OCI-LY3 (cell line): ENCODE measurements around the gene CEP41.

Experiments
- H2AFZ ChIP-seq: fragments of 200-600, 300-600 bp; shearing (Covaris generic); 2 replicates; pipeline ENCODE4 v1.6.0; 2014; ENCODE audit warnings: antibody characterized with exemption, low read depth, low read length
- H3K27ac ChIP-seq: fragments of 200-600, 300-600 bp; sonication (generic); 2 replicates; pipeline ENCODE4 v1.5.1; 2014; ENCODE audit warnings: mild to moderate bottlenecking, low read length, moderate library complexity, mixed read lengths
- H3K27me3 ChIP-seq: fragments of 200-600, 300-600 bp; sonication (generic); 2 replicates; pipeline ENCODE4 v1.6.1; 2014; ENCODE audit warnings: low read depth, low read length, mixed read lengths
- H3K36me3 ChIP-seq: fragments of 200-600, 300-600 bp; sonication (generic); replicated peaks from 2 replicates; pipeline ENCODE3; 2014; ENCODE audit warnings: low read depth, low read length, mixed read lengths
- H3K4me1 ChIP-seq: fragments of 300-600, 200-600 bp; sonication (generic); 2 replicates; pipeline ENCODE4 v1.6.1; 2014; ENCODE audit warnings: low read length, mixed read lengths
- H3K4me2 ChIP-seq: fragments of 200-600, 300-600 bp; sonication (generic); 2 replicates; pipeline ENCODE4 v1.6.1; 2014; ENCODE audit warnings: low read length, mixed read lengths
- H3K4me3 ChIP-seq: fragments of 300-600, 200-600 bp; sonication (generic); 2 replicates; pipeline ENCODE4 v1.5.1; 2014; ENCODE audit warnings: antibody characterized with exemption, mild to moderate bottlenecking, low read length, moderate library complexity
- H3K79me2 ChIP-seq: fragments of 300-600, 200-600 bp; shearing (Covaris generic); 2 replicates; pipeline ENCODE4 v1.6.1; 2014; ENCODE audit warnings: mild to moderate bottlenecking, low read length, mixed read lengths
- H3K9ac ChIP-seq: fragments of 300-600, 200-600 bp; shearing (Covaris generic); 2 replicates; pipeline ENCODE4 v1.6.0; 2014; ENCODE audit warnings: mild to moderate bottlenecking, low read length, moderate library complexity
- H3K9me3 ChIP-seq: fragments of 200-600, 300-600 bp; shearing (Covaris generic); 2 replicates; pipeline ENCODE4 v1.6.1; 2014; ENCODE audit warnings: low read length, mixed read lengths; ENCODE audit not compliant: insufficient read depth
- H4K20me1 ChIP-seq: fragments of 200-600, 300-600 bp; sonication (generic); 2 replicates; pipeline ENCODE4 v1.6.1; 2016; ENCODE audit warnings: low read length, mixed read lengths; ENCODE audit not compliant: insufficient read depth
- CTCF ChIP-seq: fragments of 200-600, 300-600 bp; sonication (generic); IDR thresholded peaks from 2 replicates; pipeline ENCODE4 v1.5.1; 2014; ENCODE audit warnings: antibody characterized with exemption, low read length, low read depth
- EZH2phosphoT487 ChIP-seq: fragments of 200-600 bp; shearing (Covaris generic); IDR thresholded peaks from 2 replicates; pipeline ENCODE4 v1.6.1; 2018; ENCODE audit warnings: antibody characterized with exemption, mixed run types, low read depth

Gene CEP41

DNA sequence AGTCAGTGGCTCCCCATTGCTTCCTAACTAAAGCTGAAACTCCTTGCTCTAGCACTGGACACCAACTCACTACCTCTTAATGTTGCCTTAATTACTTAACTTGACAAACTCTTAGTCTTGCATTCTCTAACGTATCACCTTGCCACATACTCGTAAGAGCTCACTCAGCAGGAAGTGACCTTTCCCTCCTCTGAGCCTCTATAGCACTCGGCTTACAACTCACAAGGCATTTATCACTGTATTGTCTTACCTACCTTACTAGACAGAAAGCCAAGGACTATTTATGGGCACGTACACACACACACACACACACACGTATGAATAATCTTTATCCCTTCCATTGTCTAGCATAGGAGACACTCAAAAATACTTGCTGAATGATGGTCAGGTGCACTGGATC is 21.2 kb downstream of the CEP41 start:
- Histone ChIP-seq H3K79me2 (no peaks in the 10 kb centered on the region), H3K9ac (no peak overlapping the region), H3K4me3 (no peak overlapping the region), H3K4me2 (no peak overlapping the region), H3K27ac (no peak overlapping the region), H2AFZ (no peak overlapping the region), H3K36me3 (no peaks in the 10 kb centered on the region), H4K20me1 (no peaks in the 10 kb centered on the region), H3K27me3 (no peaks in the 10 kb centered on the region), H3K9me3 (no peaks in the 10 kb centered on the region), H3K4me1 (no peaks in the 10 kb centered on the region)
- TF ChIP-seq CTCF (no peak), EZH2phosphoT487 (no peak)

- H3K27me3 ChIP-seq, result no peaks in the 10 kb centered on the region
- no peak overlapping the region for H3K4me3 ChIP-seq
- H4K20me1 ChIP-seq, result no peaks in the 10 kb centered on the region
- TF ChIP-seq CTCF (no peak), EZH2phosphoT487 (no peak)
- no peaks in the 10 kb centered on the region for H3K9me3 ChIP-seq
- no peaks in the 10 kb centered on the region for H3K36me3 ChIP-seq
- H3K4me2 ChIP-seq, result no peak overlapping the region
- H3K27ac ChIP-seq, result no peak overlapping the region
- no peak overlapping the region for H3K9ac ChIP-seq
- H2AFZ ChIP-seq, result no peak overlapping the region
- H3K79me2 ChIP-seq, result no peaks in the 10 kb centered on the region
- H3K4me1 ChIP-seq, result no peaks in the 10 kb centered on the region
These were observed 22.5 kb downstream of the CEP41 start for GRCh38 chr7:130418306-130418705.

DNA sequence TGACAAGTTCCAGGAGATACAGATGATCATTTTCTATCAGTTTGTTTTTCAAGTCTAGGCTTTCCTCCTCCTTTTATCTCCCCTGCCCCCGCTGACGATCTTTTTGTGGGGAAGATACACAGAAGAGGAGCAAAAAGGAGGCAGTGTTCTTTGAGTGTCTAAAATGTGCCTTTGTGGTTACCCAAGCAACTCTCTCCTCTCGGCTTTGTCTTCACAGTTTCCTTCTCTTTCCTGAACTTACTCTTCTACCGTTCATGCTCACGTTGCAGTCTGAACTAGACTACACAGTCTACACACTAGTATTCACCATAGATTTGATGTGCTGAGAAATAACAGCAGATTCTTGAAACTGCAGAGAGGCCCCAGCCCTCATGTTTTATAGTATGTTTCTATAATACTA is 23.6 kb downstream of the CEP41 start:
- H3K27ac ChIP-seq, result no peak overlapping the region
- no peaks in the 10 kb centered on the region for H3K9me3 ChIP-seq
- no peak overlapping the region for H3K9ac ChIP-seq
- no peak overlapping the region for H3K4me3 ChIP-seq
- no peak overlapping the region for H3K4me2 ChIP-seq
- H3K27me3 ChIP-seq, result no peaks in the 10 kb centered on the region
- no peak for TF ChIP-seq CTCF
- no peak for TF ChIP-seq EZH2phosphoT487
- no peaks in the 10 kb centered on the region for H3K79me2 ChIP-seq
- H4K20me1 ChIP-seq, result no peaks in the 10 kb centered on the region
- no peaks in the 10 kb centered on the region for H3K36me3 ChIP-seq
- H2AFZ ChIP-seq, result no peak overlapping the region
- no peaks in the 10 kb centered on the region for H3K4me1 ChIP-seq

GRCh38 chr7:130415006-130415405 is 25.8 kb downstream of the CEP41 start:
- Histone ChIP-seq H3K9me3 (no peaks in the 10 kb centered on the region), H3K4me2 (no peak overlapping the region), H3K36me3 (no peaks in the 10 kb centered on the region), H3K4me1 (no peaks in the 10 kb centered on the region), H3K79me2 (no peaks in the 10 kb centered on the region), H4K20me1 (no peaks in the 10 kb centered on the region), H3K27ac (no peak overlapping the region), H3K27me3 (no peaks in the 10 kb centered on the region), H3K4me3 (no peak overlapping the region), H2AFZ (no peak overlapping the region), H3K9ac (no peak overlapping the region)
- no peak for TF ChIP-seq EZH2phosphoT487
- no peak for TF ChIP-seq CTCF
